COLO829 (cell line): ENCODE data around the gene SUPT3H.
A peak's percentile ranks its signal among the peaks of the same experiment; 100 is the strongest.

ENCODE experiments used
- DNase-seq: peaks from one replicate; pipeline ENCODE4 v3.0.0; 2012; ENCODE audit warnings: low spot score

Gene SUPT3H

DNA sequence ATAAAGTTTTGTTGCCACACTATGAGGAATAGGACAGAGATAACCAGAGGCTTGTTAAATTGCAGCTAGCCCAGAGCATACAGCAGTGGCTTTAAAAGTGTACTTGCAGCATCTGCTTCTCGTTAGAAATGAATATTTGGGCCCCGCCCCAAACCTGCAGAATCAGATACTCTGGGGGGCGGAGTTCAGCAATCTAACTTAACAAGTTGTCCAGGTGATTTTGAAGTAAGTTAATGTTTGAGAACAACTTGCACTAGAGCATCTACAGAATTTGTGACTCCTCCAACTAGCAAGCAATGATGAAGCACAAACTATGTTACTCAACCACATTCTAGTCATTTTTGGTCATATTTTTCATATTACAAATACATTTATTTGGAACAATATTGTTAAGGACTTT, 10.6 kb upstream of the SUPT3H start:
- no peak for DNase-seq

DNA sequence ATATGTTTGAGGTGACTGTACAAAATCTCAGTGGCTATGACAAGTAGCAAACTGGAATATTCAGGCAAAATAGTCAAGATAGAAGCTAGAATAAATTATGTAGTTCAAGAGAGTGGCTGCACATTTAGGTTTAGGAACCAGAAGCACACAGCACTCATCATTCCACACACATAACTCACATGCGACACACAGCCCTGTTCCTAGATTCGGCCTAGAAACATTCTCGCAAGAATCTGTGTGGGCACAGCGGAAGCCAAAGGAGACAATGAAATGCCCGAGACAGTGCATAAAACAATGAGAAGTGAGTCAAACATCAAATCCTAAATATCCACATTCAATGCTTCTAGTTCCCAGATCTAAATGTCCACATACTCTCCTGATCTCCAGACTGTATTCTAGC, 9.5 kb upstream of the SUPT3H start:
- no peak for DNase-seq

DNA sequence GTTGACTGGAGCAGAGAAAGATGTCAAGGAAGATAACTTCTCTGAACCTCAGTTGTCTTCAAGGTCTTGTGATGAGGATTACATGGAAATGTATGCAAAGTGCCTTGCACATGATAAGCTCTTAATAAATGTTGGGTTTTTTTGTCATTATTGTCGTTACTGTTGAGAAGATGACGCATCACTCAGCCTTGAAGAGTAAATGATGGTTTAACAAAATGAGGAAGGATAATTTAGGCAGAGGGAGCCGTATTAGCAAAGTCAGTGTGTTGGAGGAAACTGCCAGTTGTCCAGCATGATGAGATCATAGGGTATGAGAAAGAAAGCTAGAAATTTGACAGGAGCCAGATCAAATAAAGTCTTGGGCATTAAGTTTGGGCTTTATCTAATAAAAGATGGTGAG, 8.8 kb upstream of the SUPT3H start:
- no peak for DNase-seq

DNA sequence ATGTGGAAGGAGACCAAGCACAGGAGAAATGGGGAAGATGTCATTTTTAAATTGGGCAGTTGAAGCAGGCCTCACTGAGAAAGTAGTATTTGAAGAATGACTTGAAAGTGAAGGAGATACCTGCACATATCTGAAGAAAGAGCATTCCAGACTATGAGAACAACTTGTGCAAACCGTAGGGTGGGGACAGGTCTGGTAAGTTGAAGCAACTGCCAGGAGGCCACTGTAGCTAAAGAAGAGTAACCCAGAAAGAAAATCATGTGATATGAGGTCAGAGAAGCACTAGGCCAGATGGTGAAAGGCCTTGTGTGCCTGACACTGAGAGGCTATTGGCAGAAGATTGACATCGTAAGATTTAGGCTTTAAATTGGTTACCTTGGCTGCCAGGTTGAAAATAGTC, 4.7 kb upstream of the SUPT3H start:
- no peak for DNase-seq

DNA sequence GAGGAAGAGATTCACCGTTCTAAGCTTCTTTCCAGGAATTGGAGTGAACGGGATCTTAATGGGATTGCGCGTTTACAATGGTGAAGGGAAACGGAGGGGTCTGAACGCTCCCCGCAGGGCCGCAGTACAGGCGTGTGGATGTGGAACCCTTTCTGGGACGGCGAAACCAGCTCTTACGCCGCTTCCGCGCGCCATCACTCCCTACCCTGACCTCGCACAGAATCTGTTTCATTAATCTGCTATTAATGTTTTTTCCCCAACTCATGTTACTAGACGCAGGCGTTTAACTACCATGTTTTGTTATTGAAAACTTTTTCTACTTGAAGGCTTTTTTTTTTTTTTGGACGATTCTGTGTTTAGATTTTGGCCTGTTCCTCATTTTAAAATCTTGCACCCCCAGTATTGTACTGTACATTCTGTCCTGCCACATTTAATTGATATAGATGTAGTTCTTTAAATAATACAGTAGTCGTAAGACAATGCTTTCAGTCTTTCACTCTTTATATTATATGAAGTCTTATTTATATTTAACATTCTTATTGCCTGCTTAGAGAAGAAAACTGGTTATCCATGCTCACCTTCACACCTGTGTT, 696 bp upstream of the SUPT3H start:
- DNase-seq = peak; percentile 7

DNA sequence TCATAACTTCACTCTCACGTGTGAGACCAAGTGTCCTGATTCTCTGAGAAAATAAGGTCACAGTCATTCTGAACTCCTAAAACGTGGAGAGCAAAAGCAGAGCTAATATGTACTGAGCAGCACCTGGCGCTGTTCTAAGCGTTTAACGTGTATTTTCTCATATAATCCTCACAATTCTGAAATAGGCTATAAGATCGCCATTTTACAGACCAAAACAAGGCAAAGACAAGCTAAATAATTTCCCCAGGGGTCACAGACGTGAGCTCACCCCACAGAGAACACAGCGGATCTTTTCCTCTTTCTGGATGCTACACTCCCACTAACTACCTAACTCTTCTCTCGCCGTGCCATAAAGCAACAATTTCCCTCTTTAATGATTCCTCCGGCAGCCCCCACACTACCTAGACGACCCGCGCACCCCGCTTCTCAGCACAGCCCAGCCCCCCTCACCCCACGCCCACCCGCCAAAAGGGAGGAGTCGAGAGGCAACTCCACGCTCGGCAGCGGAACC, 636 bp downstream of the SUPT3H start:
- no peak for DNase-seq

DNA sequence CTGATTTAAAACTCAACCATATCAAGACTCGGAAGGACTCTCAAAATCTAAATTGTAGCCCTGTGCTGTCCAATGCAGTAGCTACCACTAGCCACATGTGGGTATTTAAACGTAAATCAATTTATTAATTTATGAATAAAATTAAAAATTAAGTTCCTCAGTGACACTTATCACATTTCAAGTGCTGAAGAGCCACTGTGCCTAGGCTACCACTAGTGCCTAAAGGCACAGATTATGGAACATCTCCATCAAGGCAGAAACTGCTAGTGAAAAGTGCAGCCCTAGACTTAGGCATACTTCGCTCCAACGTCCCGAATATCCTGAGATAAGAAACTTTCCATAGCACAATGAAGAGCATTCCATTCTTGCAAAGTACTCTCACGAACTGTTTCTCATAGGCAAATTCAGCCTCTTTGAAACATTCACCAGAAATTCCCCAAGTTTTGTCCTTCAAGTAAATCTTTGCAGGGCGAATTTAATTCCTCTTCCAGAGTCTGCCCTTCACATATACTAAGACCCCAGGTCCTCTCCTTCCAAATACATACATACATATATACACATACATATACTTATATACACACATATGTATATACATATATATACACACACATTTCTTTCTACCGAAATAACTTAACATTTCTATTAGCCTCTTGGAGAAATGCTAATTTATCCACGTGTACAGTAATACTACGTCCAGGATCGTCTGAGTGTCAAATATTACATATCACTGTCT, 1.3 kb downstream of the SUPT3H start:
- DNase-seq = no peak

DNA sequence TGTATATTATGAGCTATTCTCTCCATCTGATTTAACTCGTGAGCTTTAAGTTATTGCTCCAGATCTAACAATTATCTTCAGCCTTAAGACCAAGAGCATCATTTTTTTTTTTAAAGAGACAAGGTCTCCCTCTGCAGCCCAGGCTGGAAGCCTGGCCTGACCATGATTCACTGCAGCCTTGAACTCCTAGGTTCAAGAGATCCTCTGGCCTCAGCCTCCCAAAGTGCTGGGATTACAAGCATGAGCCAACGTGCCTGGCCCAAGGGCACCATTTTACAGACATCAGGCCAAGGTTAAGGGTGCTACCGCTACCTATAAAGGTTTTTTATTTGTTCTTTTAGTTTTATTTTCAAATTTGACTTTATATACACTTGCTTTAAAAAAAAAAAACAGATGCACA, 2.3 kb downstream of the SUPT3H start:
- DNase-seq = no peak

DNA sequence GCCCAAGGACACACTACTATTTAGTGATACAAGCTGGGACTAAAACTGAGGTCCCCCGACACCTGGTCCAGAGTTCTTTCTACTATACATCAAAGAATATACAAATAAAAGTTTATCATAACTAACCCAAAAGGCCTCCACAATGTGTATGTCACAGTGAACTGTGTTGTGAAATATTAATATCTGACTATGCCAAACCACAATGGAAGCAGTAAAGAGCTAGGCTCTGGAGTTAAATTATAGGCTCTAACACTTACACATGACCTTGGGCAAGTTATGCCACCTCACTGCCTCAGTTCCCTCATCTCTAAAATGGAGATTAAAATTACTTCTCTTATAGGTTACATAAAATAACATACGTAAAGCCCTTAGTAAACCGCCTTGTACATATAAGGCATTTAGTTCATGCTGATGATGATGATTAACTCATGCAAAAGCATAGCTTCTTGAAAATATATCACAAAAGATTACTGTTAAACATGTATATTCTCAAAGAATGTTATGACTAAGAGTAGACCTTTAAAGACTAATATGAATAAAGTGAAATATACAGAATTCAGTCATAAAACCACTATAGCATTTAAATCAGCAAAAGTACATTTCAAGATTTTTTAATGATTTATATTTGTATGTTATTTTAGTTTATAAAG, 5.7 kb downstream of the SUPT3H start:
- no peak for DNase-seq

DNA sequence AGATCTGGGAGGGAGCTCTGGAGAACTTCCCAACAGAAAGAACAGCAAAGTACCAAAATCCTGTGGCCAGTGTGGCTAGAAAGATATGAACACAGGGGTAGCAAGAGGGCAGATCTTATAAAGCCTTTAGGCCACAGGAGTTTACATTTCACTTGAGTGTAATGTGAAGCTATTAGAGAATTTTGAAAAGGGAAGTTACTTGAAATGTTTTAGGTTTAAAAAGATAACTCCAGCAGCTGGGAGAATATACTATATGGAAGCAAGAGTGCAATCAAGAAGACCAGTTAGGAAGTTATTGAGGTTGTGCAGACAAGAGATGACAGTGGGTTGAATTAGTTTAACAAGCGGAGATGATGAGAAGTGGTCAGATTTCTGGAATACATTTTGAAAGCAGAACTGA, 7.9 kb downstream of the SUPT3H start:
- DNase-seq = no peak

DNA sequence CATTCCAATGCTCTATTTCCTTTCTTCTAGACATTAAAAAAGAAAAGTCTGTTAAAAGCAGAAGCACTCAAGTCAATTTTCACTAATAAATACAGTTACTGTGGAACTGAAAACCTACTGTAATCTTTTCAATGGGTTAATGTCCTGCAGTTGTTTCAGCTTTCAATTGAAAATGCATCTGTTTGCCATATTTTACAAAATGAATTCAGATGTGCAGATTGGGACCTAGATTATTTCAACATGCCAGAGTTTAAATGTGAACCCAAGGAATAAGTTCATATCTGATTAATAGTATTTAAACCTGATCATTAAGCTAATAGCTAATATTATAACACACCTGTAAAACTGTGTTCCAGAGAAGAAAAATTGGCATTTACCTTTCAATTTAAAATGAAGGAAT, 9.7 kb downstream of the SUPT3H start:
- no peak for DNase-seq

DNA sequence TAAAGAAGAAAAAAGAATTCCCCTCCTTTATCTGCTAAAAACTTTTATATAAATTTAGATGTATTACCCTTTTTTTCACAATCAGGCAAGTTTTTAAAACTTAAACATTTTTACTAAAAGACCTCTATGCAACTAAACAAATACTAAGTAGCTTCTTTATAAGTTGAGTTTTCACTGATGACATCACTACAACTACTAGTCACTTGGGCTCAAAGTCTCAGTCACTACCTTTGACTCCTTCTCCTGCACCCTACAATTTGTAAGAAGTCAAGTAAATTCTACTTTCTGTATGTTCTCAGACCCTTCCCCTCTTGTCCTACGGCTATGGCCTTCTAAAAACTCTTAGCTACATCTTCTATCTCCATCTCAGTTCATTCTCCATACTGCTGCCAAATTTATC, 11.2 kb downstream of the SUPT3H start:
- DNase-seq = no peak

DNA sequence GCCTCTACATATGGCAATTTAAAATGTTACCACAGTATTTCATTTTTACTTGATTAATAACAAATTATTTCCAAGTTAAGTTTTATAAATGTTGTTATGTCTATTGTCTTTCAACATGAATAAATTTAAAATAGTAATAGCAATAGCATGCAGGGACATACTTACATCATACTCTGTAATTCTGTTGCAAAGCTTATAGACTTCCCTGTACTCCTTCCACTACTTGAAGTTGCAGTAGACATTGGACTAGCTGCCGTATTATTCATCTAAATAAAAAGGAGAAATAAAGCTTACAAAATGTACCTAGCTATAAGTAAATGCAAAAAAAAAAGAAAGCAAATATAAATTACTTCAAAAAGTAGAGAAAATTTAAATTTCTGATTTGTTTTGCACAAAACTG, 12.7 kb downstream of the SUPT3H start:
- DNase-seq = no peak

DNA sequence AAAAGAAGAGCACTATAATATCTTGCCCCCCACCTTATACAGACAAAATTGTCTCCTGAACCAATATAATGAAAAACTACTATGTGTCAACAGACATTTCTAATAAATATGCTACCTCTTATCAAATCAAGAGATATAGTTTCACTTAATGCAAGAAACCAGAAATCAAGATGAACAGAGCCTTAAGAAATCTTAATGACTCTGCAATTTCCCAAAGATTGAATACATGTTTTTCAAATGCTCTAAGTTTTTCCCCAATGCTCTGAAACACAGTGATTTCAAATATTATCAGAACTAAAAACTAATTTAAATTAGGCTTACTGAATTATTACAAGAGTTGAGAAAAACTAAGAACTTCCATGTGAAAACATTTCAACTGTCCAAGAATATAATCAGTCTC, 13.3 kb downstream of the SUPT3H start:
- no peak for DNase-seq

DNA sequence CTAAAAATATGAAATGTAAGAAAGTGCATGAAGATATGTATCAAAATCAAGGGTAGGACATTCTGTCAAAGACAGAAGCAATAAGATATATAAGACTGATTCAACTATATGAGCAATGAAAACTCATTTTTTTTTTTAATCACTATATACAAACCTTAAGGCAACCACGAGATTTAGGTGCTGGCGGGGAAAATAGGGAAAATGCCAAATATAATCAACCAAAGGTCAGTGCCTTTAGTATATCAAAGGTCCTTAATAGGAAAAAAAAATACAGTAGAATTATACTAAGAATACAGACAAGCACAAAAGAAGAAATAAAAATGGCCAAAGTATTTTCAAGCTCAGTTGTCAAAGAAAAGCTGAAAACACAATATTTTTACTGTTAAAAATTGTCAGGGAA, 24.1 kb downstream of the SUPT3H start:
- no peak for DNase-seq

DNA sequence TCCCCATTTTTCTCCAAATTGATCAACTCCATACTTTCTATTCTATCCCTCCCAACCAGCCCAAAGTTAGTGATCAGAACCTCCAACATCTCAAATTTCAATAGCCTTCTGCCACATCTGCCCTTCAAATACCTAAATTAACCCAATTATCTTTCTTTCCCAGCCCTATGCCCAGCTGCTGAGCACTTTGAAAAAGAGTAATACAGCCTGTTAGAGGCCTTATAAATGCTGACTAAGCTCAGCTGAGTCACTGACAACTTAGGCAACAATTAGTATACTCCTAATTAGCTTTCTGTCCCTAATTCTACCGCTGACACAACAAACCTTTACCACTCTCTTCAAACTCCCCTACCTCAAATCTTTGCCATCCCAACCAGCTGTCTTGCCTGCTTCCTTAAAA, 26.1 kb downstream of the SUPT3H start:
- DNase-seq = no peak

DNA sequence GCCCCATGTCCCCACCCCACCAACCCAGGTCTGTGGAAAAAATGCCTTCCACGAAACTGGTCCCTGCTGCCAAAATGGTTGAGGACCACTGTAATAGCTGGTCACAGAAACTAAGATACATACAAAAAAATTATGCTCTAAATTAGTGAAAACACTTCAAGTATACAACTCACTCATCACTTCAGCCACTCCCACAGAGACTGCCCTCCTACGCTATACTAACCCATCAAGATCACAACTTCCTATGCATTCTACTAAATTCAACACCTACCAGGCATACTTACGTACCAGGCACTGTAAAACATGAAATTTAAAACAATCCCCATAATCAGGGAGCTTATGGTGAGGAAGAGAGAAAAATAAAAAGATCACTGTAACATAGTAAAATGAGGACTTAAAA, 26.7 kb downstream of the SUPT3H start:
- DNase-seq = no peak

DNA sequence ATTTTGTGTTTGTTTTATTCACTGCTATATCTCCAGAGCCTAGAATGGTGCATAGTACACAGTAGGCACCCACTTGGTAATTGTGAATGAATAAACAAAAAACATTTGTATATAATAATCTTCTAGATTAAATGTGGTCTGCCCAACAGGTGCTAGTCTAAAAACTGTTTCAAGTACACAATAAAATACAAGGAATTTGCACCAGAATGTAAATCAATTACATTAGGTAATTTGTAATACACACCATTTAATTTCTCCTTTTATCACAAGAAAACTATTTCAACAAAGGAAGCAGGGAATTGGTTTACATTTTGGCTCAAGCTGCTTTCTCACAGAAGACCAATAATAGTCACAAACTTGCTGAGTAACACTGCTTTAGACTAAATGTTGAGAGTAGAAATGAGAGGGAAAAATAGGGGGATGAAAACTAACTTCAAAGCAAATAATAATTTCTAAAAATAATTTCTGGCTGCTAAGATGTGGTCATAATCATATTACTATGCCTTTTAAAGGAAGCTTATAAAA, 27.5 kb downstream of the SUPT3H start:
- DNase-seq = no peak

DNA sequence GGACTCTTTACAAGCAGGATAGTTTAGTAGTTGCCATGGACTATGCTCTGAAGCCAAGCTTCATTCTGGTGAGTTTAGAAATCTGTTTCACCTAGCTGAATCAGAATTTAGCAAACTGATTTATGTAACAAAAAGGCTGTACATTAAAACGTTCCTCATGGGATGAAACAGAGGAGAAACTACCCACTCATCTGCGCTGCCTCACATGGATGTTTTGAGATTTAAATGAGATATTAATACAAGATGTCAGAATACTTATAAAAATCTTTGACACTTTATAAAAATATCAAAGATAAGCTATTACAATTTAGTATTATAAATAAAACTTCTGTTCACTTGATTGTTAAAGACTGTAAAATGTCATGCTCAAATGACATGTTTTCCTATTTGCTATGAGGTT, 32.8 kb downstream of the SUPT3H start:
- DNase-seq = no peak

DNA sequence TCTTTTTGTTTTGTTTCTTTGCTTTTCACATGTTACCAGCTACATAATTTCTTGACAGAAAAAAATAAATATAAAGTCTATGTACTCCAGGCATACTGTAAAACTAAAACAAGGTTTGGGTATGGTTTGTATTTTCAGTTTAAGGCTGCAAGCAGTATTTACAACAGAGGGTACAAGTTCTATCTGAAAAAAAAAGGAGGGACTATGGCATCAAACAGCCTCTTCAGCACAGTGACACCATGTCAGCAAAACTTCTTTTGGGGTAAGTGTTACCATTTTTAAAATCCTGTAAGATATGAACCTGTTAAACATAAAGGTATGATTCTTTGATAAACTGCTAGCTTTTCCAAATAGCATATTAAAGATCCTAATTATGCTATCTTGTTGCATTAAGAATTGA, 49.2 kb downstream of the SUPT3H start:
- DNase-seq = no peak

DNA sequence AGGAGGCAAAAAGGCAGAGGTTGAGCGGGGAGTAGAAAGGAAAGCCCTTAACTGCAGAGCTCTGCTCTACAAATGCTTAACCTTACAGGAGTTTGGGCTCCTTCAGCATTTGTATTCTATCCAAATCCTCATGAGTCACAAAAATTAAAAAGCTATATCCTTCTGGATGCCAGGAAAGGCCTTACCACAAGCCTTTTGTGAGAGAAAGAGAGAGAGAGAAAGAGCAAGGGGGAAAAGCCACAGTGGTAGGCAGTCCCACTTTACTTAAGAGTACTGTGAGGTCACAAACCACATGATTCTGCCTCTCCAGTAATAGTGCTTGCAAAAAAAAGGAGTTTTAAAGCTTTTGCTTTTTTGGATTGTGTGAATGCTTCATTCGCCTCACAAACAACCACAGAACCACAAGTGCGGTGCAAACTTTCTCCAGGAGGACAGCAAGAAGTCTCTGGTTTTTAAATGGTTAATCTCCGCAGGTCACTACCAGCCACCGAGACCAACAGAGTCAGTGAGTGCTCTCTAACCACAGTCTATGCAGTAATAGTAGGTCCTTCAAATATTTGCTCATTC, 49.7 kb downstream of the SUPT3H start, which contains the start of gene RUNX2:
TSS of gene RUNX2 (plus strand) at position 375 of the 567 bp plus-strand sequence. CDS start 397 bp downstream, outside the sequence.
- peak; percentile 2 for DNase-seq

DNA sequence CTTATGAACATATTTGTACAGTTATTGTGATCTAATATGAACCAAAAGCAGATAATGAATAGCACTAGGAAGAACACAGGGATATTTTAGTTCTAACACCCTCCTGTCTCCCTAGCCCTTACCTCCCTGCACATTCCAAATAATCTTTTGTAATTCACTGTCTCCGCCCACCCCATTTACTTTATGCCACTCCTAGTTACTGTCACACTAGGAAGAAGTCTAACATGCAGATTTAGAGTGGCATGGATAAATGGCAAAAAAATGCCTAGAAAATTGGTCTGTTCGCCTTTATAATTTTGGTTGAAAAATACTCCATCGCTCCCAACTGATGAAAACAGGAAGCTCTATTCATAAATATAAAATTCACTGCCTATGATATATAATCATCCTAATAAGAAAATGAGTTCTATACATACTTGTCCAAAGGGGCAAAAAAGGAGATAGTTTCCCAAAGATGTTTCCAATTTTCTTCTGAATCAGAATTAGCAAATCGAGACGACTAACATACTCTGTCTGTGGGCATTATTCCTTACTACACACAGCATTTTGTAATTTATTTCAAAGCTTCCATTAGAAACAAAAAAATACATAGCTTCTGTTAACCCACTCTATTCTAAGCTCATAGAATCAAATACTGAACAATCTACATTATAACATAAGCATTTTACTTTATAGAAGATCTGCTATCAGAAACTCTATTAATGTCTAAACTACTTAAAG, 50.9 kb downstream of the SUPT3H start:
- no peak for DNase-seq
